Esophagus muscularis mucosa (tissue), 4 donors: ENCODE results near the gene RIOK1.

Experiments
- CTCF ChIP-seq, 3 experiments: fragments of 200-600 bp in 2 of 3; fragments of 450-650 bp in 1 of 3; sonication (generic) in 2 of 3; IDR thresholded peaks; one replicate each; pipeline ENCODE4 v1.5.1; 2017 to 2019; ENCODE audit warnings: antibody characterized with exemption in 3 of 3, mild to moderate bottlenecking in 2 of 3, moderate library complexity in 1 of 3
- EP300 ChIP-seq: sonication (generic); formaldehyde crosslinking; IDR thresholded peaks from one replicate; pipeline ENCODE4 v1.6.1; 2017; ENCODE audit warnings: antibody characterized with exemption
- POLR2A ChIP-seq: fragments of 450-650 bp; IDR thresholded peaks from one replicate; pipeline ENCODE4 v1.6.1; 2017; ENCODE audit warnings: antibody characterized with exemption, moderate library complexity, mild to moderate bottlenecking, low read depth
- POLR2AphosphoS5 ChIP-seq, 2 donors: sonication (generic); formaldehyde crosslinking; IDR thresholded peaks; one replicate each; pipeline ENCODE4 v1.6.1; 2017; ENCODE audit warnings: antibody characterized with exemption in 2 of 2

- TF ChIP-seq CTCF (IDR thresholded peaks at IDR 0.05) (no peak), POLR2AphosphoS5 (IDR thresholded peaks at IDR 0.05) (no peak), EP300 (no peak), POLR2A (no peak)
Observed at GRCh38 chr6:7414811-7415210, 25.2 kb downstream of the RIOK1 start.
